GM21526 (cell line): ENCODE measurements around the gene CAMK2B.

Source experiments
- ATAC-seq: cut with Tn5 transposase; IDR thresholded peaks from one replicate; pipeline ENCODE4 v1.9.1; 2021; ENCODE audit warnings: moderate library complexity; ENCODE audit not compliant: unreplicated experiment, low FRiP score

CAMK2B gene

DNA sequence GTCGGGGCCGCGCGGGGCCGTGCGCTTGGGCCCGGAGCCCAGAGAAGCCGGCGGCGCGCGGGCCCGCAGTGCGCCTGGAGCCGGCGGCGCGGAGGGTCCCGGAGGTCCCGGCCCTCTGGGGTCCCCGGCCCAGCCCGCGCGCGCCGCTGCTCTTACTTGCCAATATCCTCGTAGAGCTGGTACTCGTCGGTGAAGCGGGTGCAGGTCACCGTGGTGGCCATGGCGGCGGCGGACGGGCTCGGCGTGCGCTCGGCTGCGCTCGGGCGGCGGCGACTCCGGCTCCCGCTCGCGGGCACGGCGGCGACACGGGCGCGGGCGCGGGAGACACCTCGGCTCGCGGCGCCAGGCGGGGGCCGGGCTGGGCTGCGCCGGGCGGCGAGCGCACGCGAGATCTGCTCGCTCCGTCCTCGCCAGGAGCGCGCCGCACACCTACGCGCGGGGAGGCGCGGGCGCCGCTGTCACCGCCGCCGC is at the start of gene CAMK2B:
TSS of gene CAMK2B (minus strand) at position 394 of the 471 bp plus-strand sequence. CDS start at position 221, 173 bp downstream.
- ATAC-seq = no peak

DNA sequence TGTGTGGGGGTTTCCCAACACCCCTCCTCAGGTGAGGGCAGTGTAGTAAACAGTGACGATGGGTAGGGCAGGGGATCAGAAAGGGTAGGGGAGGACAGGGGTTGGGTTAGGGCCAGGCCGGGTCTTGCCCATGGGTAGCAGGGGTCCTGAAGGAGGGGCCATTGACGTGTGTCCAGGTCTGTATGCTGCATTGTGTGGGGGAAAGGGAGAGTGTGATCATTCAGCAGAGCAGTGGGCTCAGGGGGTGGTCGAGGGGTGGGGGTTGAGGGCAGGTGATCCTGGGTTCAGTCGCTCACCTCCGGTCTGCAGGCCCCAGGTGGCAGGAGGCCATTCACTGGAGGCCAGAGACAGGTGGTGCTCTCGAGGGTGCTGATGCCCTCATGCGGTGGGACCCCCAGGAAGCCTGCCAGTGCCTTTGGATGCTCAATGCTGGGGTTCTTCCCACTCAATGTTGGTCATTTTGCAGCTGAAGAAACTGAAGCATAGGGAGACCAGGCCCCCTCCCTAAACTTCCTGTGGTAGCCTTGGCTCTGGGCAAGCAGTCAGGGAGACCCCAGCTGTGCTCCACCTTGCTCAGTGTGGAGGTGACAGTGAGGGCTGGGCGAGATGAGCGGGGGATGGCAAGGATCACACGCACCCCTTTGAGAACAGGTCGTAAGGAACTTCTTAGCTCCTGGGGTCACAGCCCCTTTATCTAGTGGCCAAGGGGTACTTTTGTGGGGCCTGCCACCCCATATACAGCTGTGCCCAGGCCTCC is 48.8 kb upstream of the CAMK2B start:
- no peak for ATAC-seq

DNA sequence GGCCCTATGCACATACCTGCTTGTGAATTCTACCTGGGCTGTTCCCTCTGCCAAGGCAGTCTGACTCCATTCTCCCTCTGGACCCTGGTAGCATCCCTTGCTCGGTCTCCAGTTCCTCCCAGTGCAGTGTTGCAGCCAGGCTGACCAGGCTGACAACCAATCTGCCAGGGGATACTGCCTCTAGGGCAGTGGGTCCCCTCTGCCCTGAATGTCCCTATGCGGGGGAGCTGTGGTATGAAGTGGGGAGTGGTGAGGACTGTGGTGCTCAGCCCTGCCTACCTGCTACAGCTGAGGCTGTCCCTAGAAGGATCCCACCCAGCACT is 48.0 kb upstream of the CAMK2B start:
- ATAC-seq = no peak

DNA sequence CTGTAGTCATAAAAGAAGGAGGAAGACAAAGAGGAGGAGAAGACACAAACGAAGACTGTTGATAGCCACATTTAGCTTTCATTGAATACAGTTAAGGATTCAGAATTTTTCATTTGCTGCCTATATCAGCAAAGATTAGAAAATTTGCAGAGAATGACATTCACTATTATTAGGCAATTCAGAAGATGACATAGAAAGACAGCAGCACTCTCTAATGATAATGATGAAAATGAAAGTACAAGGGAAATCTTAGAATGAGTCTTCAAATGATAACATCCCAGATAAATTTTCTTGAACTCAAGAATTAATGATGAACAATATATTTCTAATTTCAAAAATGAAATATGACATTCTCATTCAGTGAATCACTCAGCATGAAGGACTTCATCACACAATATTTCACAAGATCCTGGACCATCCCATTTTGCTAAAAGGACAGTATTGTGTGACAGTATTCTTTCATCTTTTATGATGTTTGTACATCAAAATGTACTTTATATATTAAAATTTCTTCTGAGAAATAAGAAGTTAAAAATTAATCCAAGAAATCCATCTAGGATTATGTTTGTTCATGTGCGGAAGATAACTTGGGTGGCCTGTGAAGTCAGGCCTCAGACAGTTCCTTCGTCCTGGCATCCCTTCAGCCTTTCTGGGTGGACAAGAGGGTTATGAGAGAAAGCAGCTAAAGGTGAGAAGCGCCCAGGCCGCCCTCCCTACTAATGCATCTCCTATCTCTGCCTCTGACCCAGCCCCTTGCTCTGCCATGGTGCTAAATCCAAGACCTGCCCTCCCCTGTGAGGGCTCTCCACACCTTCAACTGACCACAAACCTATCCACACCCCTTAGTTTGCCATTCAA is 47.4 kb upstream of the CAMK2B start:
- no peak for ATAC-seq

DNA sequence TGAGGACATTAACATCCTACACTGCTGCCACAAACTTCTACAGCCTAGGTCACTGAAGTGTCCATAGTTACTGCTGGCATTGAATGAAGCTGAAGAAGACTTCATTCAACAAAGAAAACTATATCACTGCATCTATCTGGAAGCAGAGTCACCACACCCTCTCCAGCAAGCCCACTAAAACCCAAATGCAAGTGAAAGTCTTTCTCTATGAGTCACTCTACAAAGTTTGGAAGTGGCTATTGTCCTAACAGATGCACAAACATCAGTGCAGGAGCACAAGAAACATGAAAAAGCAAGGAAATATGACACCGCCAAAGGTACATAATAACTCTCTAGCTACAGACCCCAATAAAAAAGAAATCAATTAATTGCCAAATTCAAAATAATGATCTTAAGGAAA is 43.5 kb upstream of the CAMK2B start:
- no peak for ATAC-seq

DNA sequence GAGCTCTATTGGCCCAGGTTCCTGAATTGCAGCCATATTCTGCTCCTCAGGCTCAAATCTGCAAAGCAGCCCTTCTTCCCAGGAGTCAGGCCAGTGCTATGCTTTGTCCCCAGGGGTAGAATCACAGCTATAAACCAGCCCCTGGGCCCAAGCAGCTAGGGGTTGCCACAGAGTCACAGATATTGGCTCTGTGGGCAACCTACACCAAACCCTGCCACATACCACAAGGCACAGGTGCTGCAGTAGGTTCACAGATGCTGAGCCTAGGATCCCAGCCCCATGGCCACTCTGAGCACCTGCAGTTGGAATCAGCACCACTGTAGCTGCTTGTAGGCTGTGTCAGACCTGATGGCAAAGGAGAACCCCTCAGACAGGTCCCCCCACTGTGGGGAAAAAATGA is 43.1 kb upstream of the CAMK2B start:
- ATAC-seq = no peak

DNA sequence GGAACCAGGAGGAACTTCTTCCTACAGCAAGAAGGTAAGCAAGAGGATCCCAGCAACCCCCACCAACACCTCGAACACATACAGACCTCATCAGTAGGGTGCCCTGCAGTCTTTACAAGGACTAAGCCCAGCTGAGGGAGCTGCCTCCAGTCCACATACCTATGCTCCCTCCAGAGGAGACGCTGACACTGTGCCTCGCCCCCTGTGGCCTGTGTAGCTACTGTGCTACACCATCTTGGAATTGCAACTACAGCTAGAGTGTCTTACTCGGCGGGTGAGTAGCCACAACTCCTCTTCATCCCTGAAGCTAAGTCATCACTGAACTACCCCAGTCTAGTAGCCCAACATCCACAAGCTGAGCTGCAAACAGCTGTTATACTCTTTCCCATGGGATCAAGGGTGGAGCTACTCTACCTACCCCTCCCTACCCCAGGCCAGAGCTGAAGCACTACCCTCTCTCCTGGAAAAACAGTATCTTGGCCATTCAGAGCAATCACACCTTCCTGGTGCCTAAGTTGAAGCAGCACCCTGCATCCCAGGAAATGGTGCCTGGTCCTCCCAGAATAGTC is 42.2 kb upstream of the CAMK2B start:
- no peak for ATAC-seq

DNA sequence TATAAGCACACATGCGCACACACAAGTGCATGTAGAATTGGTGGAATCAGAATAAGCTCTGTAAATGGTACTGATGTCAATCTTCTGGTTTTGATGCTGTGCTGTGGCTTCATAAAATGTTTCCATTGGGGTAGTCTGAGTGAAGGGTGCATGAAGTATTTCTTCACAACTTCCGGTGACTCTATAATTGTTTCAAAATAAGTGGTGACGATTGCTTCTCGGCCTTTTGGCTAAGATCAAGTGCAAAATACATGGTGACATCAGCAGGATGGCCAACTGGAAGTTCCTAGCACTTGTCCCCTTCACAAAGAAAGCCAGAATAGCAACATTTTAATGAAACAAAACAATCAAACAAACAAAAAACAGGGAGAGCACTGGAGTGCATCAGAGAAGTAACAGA is 41.6 kb upstream of the CAMK2B start:
- no peak for ATAC-seq

DNA sequence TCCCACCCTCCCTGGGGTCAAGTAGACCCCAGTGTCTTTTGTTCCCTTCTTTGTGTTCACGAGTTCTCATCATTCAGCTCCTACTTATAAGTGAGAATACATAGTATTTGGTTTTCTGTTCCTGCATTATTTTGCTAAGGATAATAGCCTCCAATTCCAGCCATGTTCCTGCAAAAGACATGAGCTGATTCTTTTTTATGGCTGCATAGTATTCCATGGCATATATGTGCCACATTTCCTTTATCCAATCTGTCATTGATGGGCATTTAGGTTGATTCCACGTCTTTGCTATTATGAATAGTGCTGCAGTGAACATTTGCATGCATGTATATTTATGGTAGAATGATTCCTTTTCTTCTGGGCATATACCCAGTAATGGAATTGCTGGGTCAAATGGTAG is 28.3 kb upstream of the CAMK2B start:
- no peak for ATAC-seq

DNA sequence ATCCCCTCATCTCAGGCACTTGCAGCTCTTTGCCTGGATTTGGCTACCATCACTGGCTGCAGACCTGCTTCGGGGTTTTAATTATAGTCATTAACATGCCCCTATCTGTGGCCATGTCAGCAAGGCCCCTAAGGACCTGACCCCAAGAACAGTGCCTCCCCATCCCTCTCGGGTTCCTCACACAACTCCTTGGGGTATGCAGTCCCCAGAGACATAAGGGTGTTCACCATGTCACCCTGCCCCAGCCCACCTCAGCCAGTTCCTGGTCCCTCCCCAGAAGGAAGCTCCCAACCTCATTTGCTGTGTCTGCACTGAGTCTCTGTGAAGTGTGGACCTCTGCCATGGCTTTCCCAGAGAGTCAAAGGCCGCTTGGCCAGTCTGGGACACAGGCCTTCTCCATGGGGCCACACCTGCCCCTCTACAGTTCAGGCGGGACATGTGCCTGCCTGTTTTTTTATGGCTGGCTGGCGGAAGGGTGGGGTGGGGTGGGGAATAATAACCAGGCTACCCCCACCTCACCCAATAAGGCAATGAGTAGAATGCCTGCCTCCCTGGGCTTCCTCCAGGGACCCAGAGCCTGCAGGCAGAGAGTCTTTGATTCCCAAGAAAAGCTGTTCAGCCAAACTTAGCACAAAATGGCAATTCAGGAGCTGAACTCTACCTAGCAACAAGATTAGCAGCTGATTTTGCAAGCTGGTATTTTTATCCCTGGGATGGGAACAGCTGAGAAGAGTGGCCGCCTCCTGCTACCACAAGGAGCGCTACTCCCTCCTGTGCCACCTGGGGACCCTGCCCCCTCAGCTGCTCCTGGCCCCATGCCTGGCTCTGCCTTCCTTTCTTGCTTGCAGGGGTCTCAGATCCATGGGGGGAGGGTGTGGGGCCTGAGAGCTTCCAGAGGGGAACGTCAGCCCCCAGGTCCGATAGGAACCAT is 23.7 kb upstream of the CAMK2B start:
- ATAC-seq = no peak

DNA sequence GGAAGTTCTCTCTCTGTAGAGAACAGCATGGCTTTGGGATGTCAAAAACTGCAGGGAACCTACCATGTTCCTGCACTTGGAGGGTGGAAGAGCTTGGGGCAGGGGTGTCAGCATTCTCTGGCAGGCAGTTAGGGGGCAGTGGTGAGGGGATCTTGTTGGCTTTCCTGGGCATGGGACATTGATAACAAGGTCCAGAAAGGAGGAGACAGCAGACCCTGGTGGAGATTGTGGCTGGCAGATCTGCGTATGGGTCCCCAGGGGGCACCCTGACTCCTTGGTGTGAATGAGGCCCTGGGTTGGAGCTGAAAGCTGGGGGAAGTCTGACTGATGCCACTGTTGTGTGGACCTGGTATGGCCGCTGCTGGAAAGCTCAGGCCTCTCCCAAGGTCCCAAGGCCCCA is 22.9 kb upstream of the CAMK2B start:
- ATAC-seq = no peak

DNA sequence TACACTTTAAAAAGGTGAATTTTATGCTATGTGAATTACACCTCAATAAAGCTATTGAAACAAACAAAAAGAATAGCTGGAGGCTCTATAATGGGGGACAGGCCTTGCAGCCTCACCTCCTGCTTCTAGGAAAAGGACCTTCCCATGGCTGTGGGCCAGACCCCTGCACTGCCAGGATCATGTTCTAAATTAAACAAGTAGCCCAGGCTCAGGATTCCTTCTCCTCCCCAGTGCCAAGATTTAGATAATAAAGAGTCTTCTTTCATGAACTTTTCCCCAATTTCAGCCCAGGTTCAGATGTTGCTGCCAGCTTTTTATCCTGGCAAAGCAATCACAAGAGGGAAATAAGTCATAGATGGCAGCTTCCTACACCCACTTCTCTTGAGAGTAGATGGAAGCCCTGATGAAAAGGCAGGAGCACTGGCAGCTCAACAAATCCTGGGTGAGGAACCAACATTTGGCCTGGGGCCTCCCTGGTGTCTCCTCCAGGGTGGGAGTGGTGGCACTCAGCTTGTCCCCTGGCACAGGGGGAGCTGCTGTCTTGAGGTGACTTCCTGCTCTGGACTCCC is 22.2 kb upstream of the CAMK2B start:
- ATAC-seq = no peak

DNA sequence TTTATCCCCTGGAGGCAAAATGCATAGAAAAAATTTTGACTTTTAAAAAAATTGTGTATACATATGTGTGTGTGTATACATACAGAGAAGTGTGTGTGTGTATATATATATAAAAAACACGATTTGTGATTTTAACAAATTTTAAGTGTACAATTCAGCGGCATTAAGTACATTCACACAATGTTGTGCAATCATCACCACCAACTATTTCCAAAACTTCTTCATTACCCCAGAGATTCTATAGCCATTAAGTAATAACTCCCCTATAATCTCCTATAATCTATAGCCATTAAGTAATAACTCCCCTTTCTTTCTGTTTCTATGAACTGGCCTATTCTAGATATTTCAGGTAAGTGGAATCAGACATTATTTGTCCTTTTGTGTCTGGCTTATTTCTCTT is 20.7 kb upstream of the CAMK2B start:
- no peak for ATAC-seq

DNA sequence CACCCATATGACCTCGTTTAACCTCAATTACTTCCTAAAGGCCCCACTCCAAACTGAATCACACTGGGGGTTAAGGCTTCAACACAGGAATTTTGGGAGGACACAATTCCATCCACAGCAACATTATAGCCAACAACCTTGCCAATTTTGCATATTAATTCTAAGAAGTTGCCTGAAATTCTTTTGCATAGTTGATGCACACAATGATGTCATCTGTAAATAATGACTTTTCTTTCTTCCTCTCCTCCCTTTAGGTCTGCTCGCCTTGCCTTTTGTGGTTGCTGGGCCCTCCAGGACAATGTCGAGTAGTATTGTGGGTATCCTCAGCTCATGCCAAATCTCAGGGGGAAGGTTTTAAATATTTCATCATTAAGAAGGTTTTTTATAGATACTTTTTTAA is 16.0 kb upstream of the CAMK2B start:
- no peak for ATAC-seq

DNA sequence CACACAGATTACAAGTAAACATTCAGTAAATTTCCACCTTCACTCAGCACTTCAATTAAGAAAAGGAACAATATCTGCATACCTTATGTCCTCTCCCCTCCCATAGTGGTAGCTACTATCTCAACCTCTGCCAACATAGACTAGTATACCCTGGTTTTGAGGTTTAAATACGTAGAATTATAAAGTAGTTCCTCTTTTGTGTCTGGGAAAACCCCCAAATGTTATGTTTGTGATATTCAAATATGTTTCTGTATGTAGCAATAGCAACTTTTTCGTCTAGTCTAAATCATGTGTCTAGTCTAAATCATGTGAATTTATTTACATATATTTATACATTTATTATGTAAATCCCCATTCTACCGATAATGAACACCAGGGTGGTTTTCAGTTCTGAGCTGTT is 13.2 kb upstream of the CAMK2B start:
- ATAC-seq = peak; percentile 67

DNA sequence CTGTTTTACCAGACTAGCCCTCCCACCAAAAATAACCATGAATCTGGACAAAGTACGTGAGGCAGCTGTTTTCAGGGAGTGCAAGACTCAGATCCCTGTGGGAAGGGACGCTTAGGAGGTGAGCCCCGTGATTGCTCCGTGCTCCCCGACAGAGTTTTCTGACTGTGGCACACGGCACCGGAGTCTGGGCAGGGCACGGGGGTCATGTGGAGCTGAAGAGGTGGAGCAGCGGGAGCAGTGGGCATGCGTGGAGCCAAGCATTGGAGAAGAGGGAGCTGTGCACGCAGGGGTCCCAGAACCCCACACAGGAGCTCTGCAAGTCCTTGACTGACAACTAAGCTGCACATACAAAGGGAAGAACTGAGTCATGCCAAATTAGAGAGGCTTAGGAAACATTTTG is 11.1 kb upstream of the CAMK2B start:
- ATAC-seq = no peak

DNA sequence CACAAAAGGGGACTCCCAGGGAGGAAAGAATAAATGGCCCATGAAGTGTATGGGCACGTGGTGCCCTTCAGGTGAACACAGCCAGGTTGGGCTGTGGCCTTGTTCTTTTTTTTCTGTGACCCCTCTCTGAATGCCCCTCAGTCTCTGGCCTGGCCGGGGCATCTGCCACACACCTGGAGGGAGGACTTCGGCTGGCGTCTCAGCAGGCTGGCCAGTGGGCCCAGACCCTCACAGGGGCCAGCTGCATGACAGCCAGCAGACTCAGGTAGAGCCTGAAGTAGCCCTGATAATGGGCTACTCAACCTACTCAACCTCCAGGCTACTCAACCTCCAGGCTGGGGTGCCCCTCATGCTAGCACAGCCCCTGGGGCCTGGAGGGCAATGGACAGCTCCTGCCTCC is 9.8 kb upstream of the CAMK2B start:
- ATAC-seq = no peak

DNA sequence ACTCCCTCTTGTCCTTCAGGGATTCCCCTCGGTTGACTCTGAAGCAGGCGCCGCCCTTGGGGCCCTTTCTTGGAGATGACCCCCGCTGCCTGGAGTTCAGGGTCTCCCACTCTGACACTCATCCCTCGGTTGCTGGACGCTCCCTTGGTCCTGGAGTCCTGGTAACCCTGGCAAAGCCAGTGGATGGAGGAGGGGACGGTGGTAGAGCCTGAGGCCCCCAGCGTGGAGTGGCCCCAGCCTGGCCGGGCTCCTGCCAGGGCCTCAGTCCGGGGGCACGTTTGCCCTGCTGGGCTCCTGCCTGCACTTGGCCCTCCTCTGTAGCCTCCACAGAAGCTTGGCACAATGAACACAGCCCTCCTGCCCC is 9.3 kb upstream of the CAMK2B start:
- no peak for ATAC-seq

DNA sequence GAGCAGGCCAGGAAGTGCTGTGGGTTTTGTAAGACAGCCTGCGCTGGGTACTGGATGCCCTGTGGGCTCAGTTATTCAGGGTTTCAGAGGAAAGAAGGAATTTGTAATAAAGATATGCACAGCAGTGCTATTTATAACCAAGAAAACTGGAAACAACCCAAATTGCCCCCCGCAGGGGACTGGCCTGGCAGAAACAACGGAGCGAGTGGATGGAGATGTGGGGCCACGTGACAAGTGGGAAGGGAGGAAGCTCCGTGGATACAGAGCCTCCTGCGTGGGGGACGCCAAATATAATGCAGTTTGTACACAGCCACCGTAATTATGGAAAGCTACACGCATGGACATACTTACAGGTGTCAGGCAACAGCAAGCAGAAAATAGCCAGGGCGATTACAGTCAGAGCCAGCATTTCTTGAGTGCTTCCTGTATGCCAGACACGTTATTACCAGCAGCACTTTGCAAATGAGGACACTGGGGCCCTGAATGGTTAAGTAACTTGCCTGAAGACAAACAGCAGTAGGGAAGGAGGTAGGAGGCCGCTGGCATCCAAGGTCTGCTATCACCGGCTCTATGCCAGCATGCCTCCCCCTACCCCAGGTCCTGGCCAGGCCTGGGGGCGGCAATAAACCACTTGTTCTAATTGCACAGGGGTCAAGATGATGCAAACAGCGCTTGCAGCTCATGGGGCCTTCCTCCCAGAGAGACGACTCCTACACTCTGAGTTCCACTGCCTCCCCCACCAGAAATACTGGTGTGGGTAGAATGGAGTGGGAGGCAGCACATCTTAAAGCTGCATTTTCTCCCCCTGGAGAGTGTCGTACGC is 8.7 kb upstream of the CAMK2B start:
- ATAC-seq = no peak
